ENCODE data around the gene SS18. TPM values are rescaled to one million over a fixed set of nuclear protein-coding genes. Genes with fewer than 3 reads are reported as not detected.

Gene SS18
- total RNA-seq, 4 donors from 2014 or later, result 125 to 188 (median 151) TPM

GRCh38 chr18:25974630-25975077 is 115.8 kb downstream of the SS18 start:
- Histone ChIP-seq H3K27me3 (no peaks in the 10 kb centered on the region), H3K4me3 (replicated peaks in 1 of 3) (no peak overlapping the region), H3K9me3 (no peaks in the 10 kb centered on the region), H3K4me1 (no peaks in the 10 kb centered on the region), H3K27ac (no peak overlapping the region), H3K36me3 (no peaks in the 10 kb centered on the region)
- 36 to 58% methylated on average over 1 of the region's 1 CpG for WGBS, 2 donors
- TF ChIP-seq CTCF (IDR thresholded peaks at IDR 0.05) (no peak), POLR2A (IDR thresholded peaks at IDR 0.05) (no peak)
- no peak for DNase-seq
- intact Hi-C loops (cut with DNase I), result no loop called here

Other genes starting within 250 kb of the SS18 start
- gene PSMA8, start 43.3 kb upstream of the SS18 start, total RNA-seq, result under 1 TPM in 1 of 4 donors, not detected in 3; 0.40 TPM
- gene TAF4B, start 135.8 kb upstream of the SS18 start, total RNA-seq, result 10 to 100 TPM in 2 of 4 donors, 1 to 10 TPM in 2; 8.7 to 12.7 (median 9.8) TPM